ENCODE results near the gene SRSF5. TPM values are rescaled to one million over a fixed set of nuclear protein-coding genes. Genes with fewer than 3 reads are reported as not detected.

Gene SRSF5
- total RNA-seq, 1 experiment from 2014 or later = 389 TPM

DNA sequence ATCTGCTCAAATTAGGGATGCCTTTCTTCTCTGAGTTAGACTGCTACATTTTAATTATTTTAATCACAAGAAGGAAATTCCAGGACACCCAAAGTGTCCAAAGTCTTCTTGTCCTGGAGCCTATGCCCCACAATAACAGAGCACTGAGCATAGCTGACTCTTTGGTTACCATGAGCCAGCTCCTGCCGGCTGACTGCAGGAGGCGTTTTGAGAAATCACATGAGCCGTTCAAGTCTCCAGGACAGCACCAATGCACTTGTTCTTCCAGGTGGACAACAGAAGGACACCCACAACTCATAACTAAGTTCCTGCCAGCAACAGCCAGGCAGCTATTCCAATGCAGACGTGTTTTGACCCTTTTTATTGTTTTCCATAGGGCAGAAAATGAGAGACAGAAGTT is 46.0 kb upstream of the SRSF5 start:
- Mint-ChIP-seq H3K4me3 (no peak overlapping the region), H3K9me3 (no peaks in the 10 kb centered on the region), H3K4me1 (peaks cover 22 to 23% of the 10 kb centered on the region in 2 experiments), H3K36me3 (ENCODE audit: insufficient read depth in 1 of 3, low read depth in 3 of 3) (no peaks in the 10 kb centered on the region; a peak in 1 of 7 replicates), H3K27me3 (ENCODE audit: low read depth) (peaks cover 6% of the 10 kb centered on the region), H3K27ac (no peak overlapping the region)
- no peak overlapping the region for H4K5ac ChIP-seq (ENCODE audit: insufficient read length, low read depth, low read length)
- no peak overlapping the region for H3K23ac ChIP-seq (ENCODE audit: insufficient read length, low read depth, low read length)
- no peaks in the 10 kb centered on the region for H3K79me1 ChIP-seq (ENCODE audit: insufficient read depth, low read depth, low read length, poor library complexity, severe bottlenecking)
- H3K9ac ChIP-seq (ENCODE audit: extremely low read depth, insufficient read length, low read length) = no peak overlapping the region
- no peak overlapping the region for H2BK120ac ChIP-seq (ENCODE audit: low read depth, low read length, poor library complexity, severe bottlenecking)
- H3K27ac ChIP-seq (ENCODE audit: insufficient read length, low read depth, low read length) = no peak overlapping the region
- no peaks in the 10 kb centered on the region for H3K9me3 ChIP-seq (ENCODE audit: control insufficient read depth, low read depth, low read length)
- TF ChIP-seq, protein P1, sequence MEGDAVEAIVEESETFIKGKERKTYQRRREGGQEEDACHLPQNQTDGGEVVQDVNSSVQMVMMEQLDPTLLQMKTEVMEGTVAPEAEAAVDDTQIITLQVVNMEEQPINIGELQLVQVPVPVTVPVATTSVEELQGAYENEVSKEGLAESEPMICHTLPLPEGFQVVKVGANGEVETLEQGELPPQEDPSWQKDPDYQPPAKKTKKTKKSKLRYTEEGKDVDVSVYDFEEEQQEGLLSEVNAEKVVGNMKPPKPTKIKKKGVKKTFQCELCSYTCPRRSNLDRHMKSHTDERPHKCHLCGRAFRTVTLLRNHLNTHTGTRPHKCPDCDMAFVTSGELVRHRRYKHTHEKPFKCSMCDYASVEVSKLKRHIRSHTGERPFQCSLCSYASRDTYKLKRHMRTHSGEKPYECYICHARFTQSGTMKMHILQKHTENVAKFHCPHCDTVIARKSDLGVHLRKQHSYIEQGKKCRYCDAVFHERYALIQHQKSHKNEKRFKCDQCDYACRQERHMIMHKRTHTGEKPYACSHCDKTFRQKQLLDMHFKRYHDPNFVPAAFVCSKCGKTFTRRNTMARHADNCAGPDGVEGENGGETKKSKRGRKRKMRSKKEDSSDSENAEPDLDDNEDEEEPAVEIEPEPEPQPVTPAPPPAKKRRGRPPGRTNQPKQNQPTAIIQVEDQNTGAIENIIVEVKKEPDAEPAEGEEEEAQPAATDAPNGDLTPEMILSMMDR (conservative IDR thresholded peaks at IDR 0.05) = no peak
- H2BK15ac ChIP-seq (ENCODE audit: low read depth, low read length) = no peak overlapping the region
- H2AFZ ChIP-seq (ENCODE audit: low read length) = no peak overlapping the region
- no peaks in the 10 kb centered on the region for H3K27me3 ChIP-seq (ENCODE audit: insufficient read depth, low read length)
- H3K4me1 ChIP-seq (ENCODE audit: insufficient read depth, low read length) = no peaks in the 10 kb centered on the region
- DNase-seq = no peak
- H4K20me1 ChIP-seq (ENCODE audit: control insufficient read depth, insufficient read depth, insufficient read length) = no peaks in the 10 kb centered on the region
- H3K4me2 ChIP-seq (ENCODE audit: insufficient read depth, insufficient read length, low read length) = no peak overlapping the region
- no peaks in the 10 kb centered on the region for H3K23me2 ChIP-seq (ENCODE audit: insufficient read length, low read depth, low read length, poor library complexity, severe bottlenecking)
- H3T11ph ChIP-seq (ENCODE audit: low read length) = no peak overlapping the region
- no CpG with 5 or more reads among the region's 4 CpGs for WGBS (ENCODE audit: extremely low coverage, insufficient read length, low lambda C conversion rate)
- H2BK5ac ChIP-seq (ENCODE audit: insufficient read length, low read length) = no peak overlapping the region
- no peak overlapping the region for H3K14ac ChIP-seq (ENCODE audit: insufficient read depth, low read length)
- no peak overlapping the region for H4K91ac ChIP-seq (ENCODE audit: insufficient read length, low read depth, low read length)
- no peak overlapping the region for H2AK5ac ChIP-seq (ENCODE audit: insufficient read length, low read length)
- H3K79me2 ChIP-seq (ENCODE audit: insufficient read depth, low read length) = no peaks in the 10 kb centered on the region
- no peak overlapping the region for H3K4ac ChIP-seq (ENCODE audit: low read depth, low read length)
- H2BK12ac ChIP-seq (ENCODE audit: insufficient read length, low read depth, low read length) = no peak overlapping the region
- no peak overlapping the region for H4K8ac ChIP-seq (replicated peaks; ENCODE audit: insufficient read length, low read depth, low read length)
- H3K56ac ChIP-seq (ENCODE audit: insufficient read length, low read depth, low read length) = no peak overlapping the region
- H3K18ac ChIP-seq (ENCODE audit: insufficient read length, low read depth, low read length) = no peak overlapping the region
- no peak overlapping the region for H2BK20ac ChIP-seq (ENCODE audit: low read depth, low read length, poor library complexity, severe bottlenecking)
